Measurements from ENCODE around the gene RAB36.

GRCh38 chr22:23127055-23127756 lies 18.1 kb upstream of the RAB36 start:
- no peak for TF ChIP-seq TAF1 (conservative IDR thresholded peaks at IDR 0.05)
- TF ChIP-seq, protein P1, sequence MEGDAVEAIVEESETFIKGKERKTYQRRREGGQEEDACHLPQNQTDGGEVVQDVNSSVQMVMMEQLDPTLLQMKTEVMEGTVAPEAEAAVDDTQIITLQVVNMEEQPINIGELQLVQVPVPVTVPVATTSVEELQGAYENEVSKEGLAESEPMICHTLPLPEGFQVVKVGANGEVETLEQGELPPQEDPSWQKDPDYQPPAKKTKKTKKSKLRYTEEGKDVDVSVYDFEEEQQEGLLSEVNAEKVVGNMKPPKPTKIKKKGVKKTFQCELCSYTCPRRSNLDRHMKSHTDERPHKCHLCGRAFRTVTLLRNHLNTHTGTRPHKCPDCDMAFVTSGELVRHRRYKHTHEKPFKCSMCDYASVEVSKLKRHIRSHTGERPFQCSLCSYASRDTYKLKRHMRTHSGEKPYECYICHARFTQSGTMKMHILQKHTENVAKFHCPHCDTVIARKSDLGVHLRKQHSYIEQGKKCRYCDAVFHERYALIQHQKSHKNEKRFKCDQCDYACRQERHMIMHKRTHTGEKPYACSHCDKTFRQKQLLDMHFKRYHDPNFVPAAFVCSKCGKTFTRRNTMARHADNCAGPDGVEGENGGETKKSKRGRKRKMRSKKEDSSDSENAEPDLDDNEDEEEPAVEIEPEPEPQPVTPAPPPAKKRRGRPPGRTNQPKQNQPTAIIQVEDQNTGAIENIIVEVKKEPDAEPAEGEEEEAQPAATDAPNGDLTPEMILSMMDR (IDR thresholded peaks at IDR 0.05; ENCODE audit: low read depth, low read length, missing input control), result no peak
- TF ChIP-seq MAX (IDR thresholded peaks at IDR 0.05), result no peak
- TF ChIP-seq NR2F2 (IDR thresholded peaks at IDR 0.05), result no peak
- no peak for TF ChIP-seq FOXA1 (IDR thresholded peaks at IDR 0.05)
- TF ChIP-seq YY1 (IDR thresholded peaks at IDR 0.05), result no peak

Measured in liver (tissue), 3 donors.